Type B pancreatic cell (in vitro differentiated cells): ENCODE data around the gene NCAM1. TPM values are rescaled to one million over a fixed set of nuclear protein-coding genes. Genes with fewer than 3 reads are reported as not detected.

ENCODE experiments used
- DNase-seq: peaks from one replicate; pipeline ENCODE4 v3.0.0; 2021; ENCODE audit warnings: mixed read lengths; ENCODE audit not compliant: unreplicated experiment; ENCODE audit errors: extremely low spot score
- H3K27ac Mint-ChIP-seq: 2 replicates; pipeline ENCODE4 v1.8.0; 2021; ENCODE audit warnings: mild to moderate bottlenecking, mixed read lengths
- H3K27me3 Mint-ChIP-seq: 2 replicates; pipeline ENCODE4 v1.8.0; 2021; ENCODE audit warnings: mixed read lengths
- H3K36me3 Mint-ChIP-seq: 2 replicates; pipeline ENCODE4 v1.8.0; 2021; ENCODE audit warnings: mixed read lengths
- H3K4me1 Mint-ChIP-seq: one replicate; pipeline ENCODE4 v1.8.0; 2021; ENCODE audit warnings: mixed read lengths; ENCODE audit not compliant: unreplicated experiment
- H3K4me3 Mint-ChIP-seq: 2 replicates; pipeline ENCODE4 v1.8.0; 2021; ENCODE audit warnings: mild to moderate bottlenecking, mixed read lengths
- H3K9me3 Mint-ChIP-seq: 2 replicates; pipeline ENCODE4 v1.8.0; 2021; ENCODE audit warnings: mixed read lengths
- CTCF ChIP-seq: fragments of 200-600 bp; sonication (generic); conservative IDR thresholded peaks from 2 replicates; pipeline ENCODE4 v1.5.0; 2021; ENCODE audit warnings: antibody characterized with exemption, mild to moderate bottlenecking
- total RNA-seq: library from RNA; stranded (reverse); gene quantifications from 2 replicates; pipeline ENCODE4 v1.2.1, GENCODE V29; 2021; ENCODE audit warnings: low replicate concordance

The NCAM1 gene
- total RNA-seq, 1 donor from 2014 or later, result 106 TPM

DNA sequence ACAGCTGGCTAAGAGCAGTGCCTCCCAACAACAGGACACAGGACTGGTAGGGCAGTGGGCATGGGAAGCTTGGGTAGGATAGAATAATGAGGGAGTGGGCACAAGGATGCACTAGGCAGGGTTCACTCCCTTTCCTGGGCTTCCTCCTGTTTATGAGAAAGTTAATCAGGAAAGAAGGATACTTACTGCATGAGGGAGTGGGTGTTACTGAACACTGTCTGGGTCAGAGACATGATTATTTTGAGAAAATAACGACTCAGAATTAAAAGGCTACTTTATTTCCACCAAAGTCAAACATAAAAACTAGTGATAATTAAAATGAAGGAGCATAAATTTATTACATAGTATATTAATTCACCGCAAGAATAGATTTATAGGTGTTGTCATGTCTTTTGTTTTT, 35.8 kb downstream of the NCAM1 start:
- no peak for DNase-seq
- TF ChIP-seq CTCF, result no peak
- H3K36me3 Mint-ChIP-seq, result peaks cover 7% of the 10 kb centered on the region
- no peak overlapping the region for H3K27ac Mint-ChIP-seq
- H3K4me3 Mint-ChIP-seq, result no peak overlapping the region
- H3K4me1 Mint-ChIP-seq, result peaks cover 31% of the 10 kb centered on the region
- peaks cover 5% of the 10 kb centered on the region for H3K9me3 Mint-ChIP-seq
- no peaks in the 10 kb centered on the region for H3K27me3 Mint-ChIP-seq

- Mint-ChIP-seq H3K4me1 (peaks cover 34% of the 10 kb centered on the region), H3K27ac (peak overlapping the region; percentile 44), H3K27me3 (no peaks in the 10 kb centered on the region), H3K9me3 (peaks cover 3% of the 10 kb centered on the region), H3K36me3 (peaks cover 5% of the 10 kb centered on the region), H3K4me3 (no peak overlapping the region)
- DNase-seq, result no peak
- no peak for TF ChIP-seq CTCF
These were observed 36.7 kb downstream of the NCAM1 start for GRCh38 chr11:112997857-112998466.

DNA sequence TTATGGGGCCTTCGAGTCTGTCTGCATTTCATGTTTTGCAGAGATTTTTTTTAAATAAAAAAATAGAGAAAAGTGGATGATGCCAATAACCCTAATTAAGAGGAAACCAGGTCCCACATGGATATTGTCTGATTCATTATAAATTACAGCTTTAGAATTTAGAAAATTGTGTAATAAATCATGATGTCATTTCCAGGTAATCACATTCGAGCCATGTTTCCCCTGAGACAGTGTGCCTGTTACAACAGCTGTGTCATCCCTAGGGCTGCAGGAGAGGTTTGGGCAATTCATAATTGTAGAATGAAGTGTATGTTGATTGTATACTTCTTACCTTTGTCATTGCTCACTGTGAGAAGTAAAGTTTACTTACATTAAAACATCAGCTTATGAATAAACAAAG, 38.3 kb downstream of the NCAM1 start:
- Mint-ChIP-seq H3K4me1 (peaks cover 34% of the 10 kb centered on the region), H3K27ac (no peak overlapping the region), H3K27me3 (no peaks in the 10 kb centered on the region), H3K4me3 (no peak overlapping the region), H3K9me3 (no peaks in the 10 kb centered on the region), H3K36me3 (peaks cover 3% of the 10 kb centered on the region)
- no peak for DNase-seq
- no peak for TF ChIP-seq CTCF

GRCh38 chr11:113001709-113002108, 40.5 kb downstream of the NCAM1 start:
- Mint-ChIP-seq H3K27ac (no peak overlapping the region), H3K4me3 (no peak overlapping the region), H3K4me1 (peaks cover 33% of the 10 kb centered on the region), H3K9me3 (no peaks in the 10 kb centered on the region), H3K27me3 (no peaks in the 10 kb centered on the region), H3K36me3 (no peaks in the 10 kb centered on the region)
- no peak for TF ChIP-seq CTCF
- no peak for DNase-seq

GRCh38 chr11:113006896-113007445, 45.8 kb downstream of the NCAM1 start:
- Mint-ChIP-seq H3K27me3 (no peaks in the 10 kb centered on the region), H3K9me3 (no peaks in the 10 kb centered on the region), H3K4me3 (no peak overlapping the region), H3K27ac (no peak overlapping the region), H3K36me3 (peaks cover 3% of the 10 kb centered on the region), H3K4me1 (peaks cover 32% of the 10 kb centered on the region)
- no peak for DNase-seq
- no peak for TF ChIP-seq CTCF
